Esophagus muscularis mucosa (tissue), 4 donors: ENCODE results near the gene CSNK1G1. TPM values are rescaled to one million over a fixed set of nuclear protein-coding genes. Genes with fewer than 3 reads are reported as not detected.

Experiments
- DNase-seq: peaks from one replicate; pipeline ENCODE4 v3.0.0-alpha.2; 2017; ENCODE audit errors: extremely low spot score
- H3K27ac ChIP-seq, 4 donors: fragments of 200-600 bp; sonication (generic); replicated peaks in 1 of 4; 1 replicate in 3 of 4; 2 replicates in 1 of 4; pipeline ENCODE4 v1.5.1; 2016 to 2019; ENCODE audit warnings: mild to moderate bottlenecking in 1 of 4
- H3K27me3 ChIP-seq, 4 donors: fragments of 200-600 bp; sonication (generic); one replicate each; pipeline versions ENCODE4 v1.5.1 to v1.6.0; 2016 to 2019
- H3K36me3 ChIP-seq, 4 donors: fragments of 200-600 bp; sonication (generic); one replicate each; pipeline ENCODE4 v1.5.1; 2016 to 2019
- H3K4me1 ChIP-seq, 4 donors: fragments of 200-600 bp; sonication (generic); one replicate each; pipeline ENCODE4 v1.5.1; 2016 to 2019
- H3K4me3 ChIP-seq, 4 donors: fragments of 200-600 bp; sonication (generic); 1 replicate in 2 of 4; 2 replicates in 2 of 4; pipeline ENCODE4 v1.5.1; 2016 to 2019; ENCODE audit warnings: mild to moderate bottlenecking in 4 of 4, moderate library complexity in 1 of 4
- H3K9me3 ChIP-seq, 4 donors: fragments of 200-600 bp; sonication (generic); 1 replicate in 3 of 4; 2 replicates in 1 of 4; pipeline ENCODE4 v1.5.1; 2016 to 2019
- EP300 ChIP-seq: sonication (generic); formaldehyde crosslinking; IDR thresholded peaks from one replicate; pipeline ENCODE4 v1.6.1; 2017; ENCODE audit warnings: antibody characterized with exemption
- POLR2A ChIP-seq: fragments of 450-650 bp; IDR thresholded peaks from one replicate; pipeline ENCODE4 v1.6.1; 2017; ENCODE audit warnings: antibody characterized with exemption, moderate library complexity, mild to moderate bottlenecking, low read depth
- POLR2AphosphoS5 ChIP-seq, 2 donors: sonication (generic); formaldehyde crosslinking; IDR thresholded peaks; one replicate each; pipeline ENCODE4 v1.6.1; 2017; ENCODE audit warnings: antibody characterized with exemption in 2 of 2
- WGBS: methylation state at CpG from one replicate; pipeline ENCODE4 v1.1.5; 2018; 5-methylcytosine and 5-hydroxymethylcytosine counted together
- intact Hi-C: fragments of 100-400 bp; cut with DNase I; formaldehyde crosslinking; loops from one replicate; pipeline ENCODE4 v1.15.1; 2023
- total RNA-seq, 4 donors: library from RNA; depleted of rRNA; stranded (reverse); fragments of >200 nt; gene quantifications; one replicate each; pipeline versions ENCODE4 v1.1.0 to v1.2.1, GENCODE V29; 2016
- TF ChIP-seq, protein P1 (sequence below), 3 experiments: fragments of 200-600 bp in 2 of 3; fragments of 450-650 bp in 1 of 3; sonication (generic) in 2 of 3; IDR thresholded peaks; one replicate each; pipeline ENCODE4 v1.5.1; 2017 to 2019; ENCODE audit warnings: antibody characterized with exemption in 3 of 3, mild to moderate bottlenecking in 2 of 3, moderate library complexity in 1 of 3

CSNK1G1 gene
- total RNA-seq, 4 donors from 2014 or later, result 9.1 to 11.2 (median 10.1) TPM

DNA sequence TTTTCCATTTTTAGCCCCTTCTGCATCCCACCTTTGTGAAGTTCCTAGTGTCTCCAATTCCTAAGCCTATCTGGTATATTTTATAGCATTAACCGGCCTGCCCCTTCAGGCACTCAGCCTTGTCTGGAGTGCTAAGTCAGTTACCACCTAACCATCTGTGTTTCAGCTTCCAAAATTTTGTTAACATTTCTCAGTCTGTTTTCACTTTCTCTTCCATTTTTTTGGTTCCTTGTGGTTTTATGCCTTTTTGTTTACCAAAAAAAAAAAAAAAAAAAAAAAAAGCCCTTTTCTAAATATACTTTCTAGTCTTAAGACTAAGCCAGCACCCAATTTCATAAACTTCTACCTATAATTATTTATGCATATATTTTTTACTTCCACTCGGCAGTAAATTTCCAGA, 92.4 kb downstream of the CSNK1G1 start:
- 85% methylated on average over 2 of the region's 2 CpGs for WGBS
- no peak for DNase-seq

GRCh38 chr15:64256051-64256450, 99.9 kb downstream of the CSNK1G1 start:
- peaks cover 0 to 5% (median 3%) of the 10 kb centered on the region in 4 donors for H3K4me1 ChIP-seq
- H3K27ac ChIP-seq, result no peak overlapping the region
- H3K4me3 ChIP-seq, result no peak overlapping the region
- intact Hi-C loops, result no loop called here
- 82% methylated on average over 3 of the region's 3 CpGs for WGBS
- no peaks in the 10 kb centered on the region for H3K9me3 ChIP-seq
- no peak for DNase-seq
- no peaks in the 10 kb centered on the region for H3K27me3 ChIP-seq
- peaks cover 0 to 11% (median 0%) of the 10 kb centered on the region in 4 donors for H3K36me3 ChIP-seq
- TF ChIP-seq, protein P1, sequence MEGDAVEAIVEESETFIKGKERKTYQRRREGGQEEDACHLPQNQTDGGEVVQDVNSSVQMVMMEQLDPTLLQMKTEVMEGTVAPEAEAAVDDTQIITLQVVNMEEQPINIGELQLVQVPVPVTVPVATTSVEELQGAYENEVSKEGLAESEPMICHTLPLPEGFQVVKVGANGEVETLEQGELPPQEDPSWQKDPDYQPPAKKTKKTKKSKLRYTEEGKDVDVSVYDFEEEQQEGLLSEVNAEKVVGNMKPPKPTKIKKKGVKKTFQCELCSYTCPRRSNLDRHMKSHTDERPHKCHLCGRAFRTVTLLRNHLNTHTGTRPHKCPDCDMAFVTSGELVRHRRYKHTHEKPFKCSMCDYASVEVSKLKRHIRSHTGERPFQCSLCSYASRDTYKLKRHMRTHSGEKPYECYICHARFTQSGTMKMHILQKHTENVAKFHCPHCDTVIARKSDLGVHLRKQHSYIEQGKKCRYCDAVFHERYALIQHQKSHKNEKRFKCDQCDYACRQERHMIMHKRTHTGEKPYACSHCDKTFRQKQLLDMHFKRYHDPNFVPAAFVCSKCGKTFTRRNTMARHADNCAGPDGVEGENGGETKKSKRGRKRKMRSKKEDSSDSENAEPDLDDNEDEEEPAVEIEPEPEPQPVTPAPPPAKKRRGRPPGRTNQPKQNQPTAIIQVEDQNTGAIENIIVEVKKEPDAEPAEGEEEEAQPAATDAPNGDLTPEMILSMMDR (IDR thresholded peaks at IDR 0.05), result no peak
- TF ChIP-seq POLR2A, result no peak
- TF ChIP-seq EP300, result no peak

More for the DNA sequence above, 92.4 kb downstream of the CSNK1G1 start:
- no peak for TF ChIP-seq POLR2A
- TF ChIP-seq, protein P1 (IDR thresholded peaks at IDR 0.05), result no peak
- no peak for TF ChIP-seq POLR2AphosphoS5 (IDR thresholded peaks at IDR 0.05)
- TF ChIP-seq EP300, result no peak
- Histone ChIP-seq H3K36me3 (peaks cover 0 to 3% (median 0%) of the 10 kb centered on the region in 4 donors), H3K4me3 (no peak overlapping the region), H3K9me3 (no peaks in the 10 kb centered on the region), H3K27me3 (no peaks in the 10 kb centered on the region), H3K27ac (no peak overlapping the region), H3K4me1 (no peaks in the 10 kb centered on the region)
- intact Hi-C loops, result no loop called here

GRCh38 chr15:64251658-64252057, 104.3 kb downstream of the CSNK1G1 start:
- Histone ChIP-seq H3K27me3 (no peaks in the 10 kb centered on the region), H3K4me1 (peaks cover 8 to 40% (median 24%) of the 10 kb centered on the region in 4 donors), H3K9me3 (no peaks in the 10 kb centered on the region), H3K36me3 (peaks cover 0 to under 1% (median 0%) of the 10 kb centered on the region in 4 donors), H3K27ac (no peak overlapping the region), H3K4me3 (no peak overlapping the region)
- TF ChIP-seq POLR2A (no peak), EP300 (no peak), POLR2AphosphoS5 (IDR thresholded peaks at IDR 0.05) (no peak)
- TF ChIP-seq, protein P1 (IDR thresholded peaks at IDR 0.05), result no peak
- intact Hi-C loops, result no loop called here
- no peak for DNase-seq

- WGBS, result 67% methylated on average over 2 of the region's 2 CpGs
- TF ChIP-seq POLR2AphosphoS5 (IDR thresholded peaks at IDR 0.05), result no peak
- no peak for TF ChIP-seq EP300
- TF ChIP-seq POLR2A, result no peak
- TF ChIP-seq, protein P1 (IDR thresholded peaks at IDR 0.05), result no peak
- no peaks in the 10 kb centered on the region for H3K9me3 ChIP-seq
These were observed 104.9 kb downstream of the CSNK1G1 start for GRCh38 chr15:64251121-64251520.

More at GRCh38 chr15:64251121-64251520, 104.9 kb downstream of the CSNK1G1 start:
- H3K36me3 ChIP-seq, result no peaks in the 10 kb centered on the region
- no peak overlapping the region for H3K27ac ChIP-seq
- no peaks in the 10 kb centered on the region for H3K27me3 ChIP-seq
- intact Hi-C loops, result no loop called here
- H3K4me3 ChIP-seq, result no peak overlapping the region
- peaks cover 8 to 42% (median 24%) of the 10 kb centered on the region in 4 donors for H3K4me1 ChIP-seq
- no peak for DNase-seq
